CD4-positive, alpha-beta T cell treated with Interleukin-2 at 100 ng/mL for 4 hours (primary cell): Measurements from ENCODE around the gene GRB10.

Experiments used
- DNase-seq: peaks from one replicate; pipeline ENCODE4 v3.0.0-alpha.2; 2020; ENCODE audit warnings: low spot score

The GRB10 gene

DNA sequence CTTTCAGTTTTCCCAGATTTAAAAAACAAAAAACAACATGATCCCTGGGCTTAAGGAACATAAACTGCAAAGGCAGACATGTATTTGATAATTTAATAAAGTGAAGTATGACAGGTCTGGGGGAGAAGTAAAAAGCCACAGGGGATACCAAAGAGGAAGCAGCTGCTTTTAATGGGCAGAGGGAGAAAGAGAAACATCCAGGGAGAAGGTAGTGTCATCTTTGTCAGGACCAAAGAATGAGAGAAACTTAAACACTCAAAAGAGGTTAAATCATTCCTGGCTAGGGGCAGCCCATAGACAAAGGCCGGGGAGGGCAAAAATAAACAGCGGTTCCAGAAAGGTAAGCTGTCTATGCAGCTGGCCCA, 94.5 kb downstream of the GRB10 start:
- no peak for DNase-seq

DNA sequence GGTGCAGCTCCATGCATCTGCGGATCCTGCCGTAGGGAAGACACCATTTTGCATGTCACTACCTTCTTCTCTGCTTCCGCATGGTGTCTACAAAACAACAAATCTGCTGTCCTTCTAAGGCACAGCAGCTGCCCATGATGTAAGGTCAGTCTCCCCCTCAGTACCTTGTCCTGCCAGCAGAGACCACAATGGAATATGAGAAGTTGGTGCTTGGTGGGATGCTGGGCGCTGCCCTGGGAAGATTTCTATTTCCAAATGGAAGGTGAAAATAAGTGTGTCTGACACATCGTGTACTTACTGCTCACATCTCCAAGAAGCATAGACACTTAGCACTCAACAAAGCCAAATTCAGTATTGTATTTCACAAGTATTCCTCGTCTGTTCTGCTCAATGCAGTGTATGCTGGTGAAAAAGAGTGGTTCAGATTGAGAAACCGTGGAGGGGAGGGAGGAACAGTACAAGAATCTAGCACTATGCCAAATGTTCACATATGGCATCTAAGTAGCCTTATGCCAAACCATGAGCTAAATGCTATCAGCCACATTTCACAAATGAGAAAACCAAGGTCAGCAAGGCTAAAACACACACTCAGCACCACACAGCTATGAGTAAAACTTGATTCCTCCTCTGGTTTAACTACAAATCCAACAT, 95.0 kb downstream of the GRB10 start:
- DNase-seq: no peak

DNA sequence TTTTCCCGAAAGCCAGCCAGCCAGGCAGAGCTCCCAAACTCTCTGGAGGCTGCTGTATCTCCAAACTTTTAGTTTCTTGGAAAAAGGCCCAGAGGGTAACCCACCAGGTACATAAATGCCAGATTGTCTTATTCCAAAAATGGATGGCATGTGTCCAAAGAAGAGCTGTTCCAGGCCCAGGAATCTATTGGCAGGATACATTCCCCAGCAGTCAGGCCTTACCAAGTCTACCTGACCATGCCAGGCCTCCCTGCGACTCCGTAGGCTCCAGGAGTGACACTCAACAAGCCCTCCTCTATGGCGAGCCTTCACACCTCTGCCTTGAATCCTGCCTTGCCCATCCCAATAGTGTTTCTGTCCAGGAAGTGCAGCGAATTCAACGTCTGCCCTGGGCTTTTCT, 95.6 kb downstream of the GRB10 start:
- DNase-seq: no peak

DNA sequence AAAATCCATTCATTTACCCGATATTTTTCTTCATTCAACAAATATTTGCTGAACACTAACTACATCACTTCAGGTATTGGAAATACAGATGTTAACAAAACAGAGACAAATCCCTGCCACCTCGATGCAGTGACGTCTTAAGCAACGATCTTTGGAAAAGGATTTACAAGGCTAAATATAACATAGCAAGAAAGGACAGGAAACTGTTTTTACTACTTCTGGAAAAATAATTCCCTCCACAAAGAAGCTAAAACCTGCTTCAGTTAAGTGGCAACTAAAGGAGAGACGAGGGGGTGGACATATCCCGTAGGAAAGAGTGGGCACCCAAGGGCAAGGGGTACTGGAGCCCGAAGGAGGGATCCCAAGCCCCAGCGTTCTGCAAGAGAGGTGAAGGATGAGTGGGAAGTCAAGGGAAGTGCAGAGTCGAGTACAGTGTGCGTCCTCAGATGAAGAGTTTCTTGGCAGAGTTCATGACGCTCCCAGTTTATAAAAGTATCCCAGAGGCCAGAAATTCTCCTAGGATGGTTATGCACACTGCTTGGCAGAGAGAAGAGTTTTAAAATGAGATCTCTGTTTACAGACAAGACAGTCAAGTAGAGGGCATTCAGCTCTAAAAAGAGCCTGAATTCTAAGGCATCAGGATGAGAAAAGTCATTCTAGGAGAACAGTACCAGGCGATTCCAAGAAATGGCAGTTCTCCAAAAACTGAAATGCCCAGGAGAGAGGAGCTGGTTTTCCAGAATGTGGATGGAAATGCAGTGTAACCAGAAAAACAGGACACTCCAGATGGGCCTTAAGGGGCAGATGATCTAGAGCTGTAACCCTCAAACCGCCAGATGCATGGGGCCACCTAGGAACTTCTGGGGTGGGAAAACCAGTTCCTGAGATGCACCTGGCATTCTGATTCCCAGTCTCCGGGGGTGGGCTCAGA, 97.3 kb downstream of the GRB10 start:
- no peak for DNase-seq

DNA sequence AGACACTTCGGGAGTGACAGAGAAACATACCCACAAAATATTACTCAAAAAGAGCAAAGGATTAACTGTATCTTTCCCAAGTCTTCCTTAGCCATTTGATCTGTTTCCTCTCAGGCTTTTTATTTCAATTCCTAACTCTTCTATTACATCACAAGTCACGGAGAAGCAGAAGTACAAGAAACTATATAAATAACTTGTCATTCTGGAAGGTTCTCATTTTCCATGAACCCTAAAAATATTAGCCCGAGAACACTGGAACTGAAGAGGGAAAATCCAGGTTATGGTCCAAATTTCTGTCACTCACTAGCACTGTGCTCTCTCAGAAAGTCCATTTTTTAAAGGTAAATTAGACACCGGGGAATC, 98.0 kb downstream of the GRB10 start:
- no peak for DNase-seq

DNA sequence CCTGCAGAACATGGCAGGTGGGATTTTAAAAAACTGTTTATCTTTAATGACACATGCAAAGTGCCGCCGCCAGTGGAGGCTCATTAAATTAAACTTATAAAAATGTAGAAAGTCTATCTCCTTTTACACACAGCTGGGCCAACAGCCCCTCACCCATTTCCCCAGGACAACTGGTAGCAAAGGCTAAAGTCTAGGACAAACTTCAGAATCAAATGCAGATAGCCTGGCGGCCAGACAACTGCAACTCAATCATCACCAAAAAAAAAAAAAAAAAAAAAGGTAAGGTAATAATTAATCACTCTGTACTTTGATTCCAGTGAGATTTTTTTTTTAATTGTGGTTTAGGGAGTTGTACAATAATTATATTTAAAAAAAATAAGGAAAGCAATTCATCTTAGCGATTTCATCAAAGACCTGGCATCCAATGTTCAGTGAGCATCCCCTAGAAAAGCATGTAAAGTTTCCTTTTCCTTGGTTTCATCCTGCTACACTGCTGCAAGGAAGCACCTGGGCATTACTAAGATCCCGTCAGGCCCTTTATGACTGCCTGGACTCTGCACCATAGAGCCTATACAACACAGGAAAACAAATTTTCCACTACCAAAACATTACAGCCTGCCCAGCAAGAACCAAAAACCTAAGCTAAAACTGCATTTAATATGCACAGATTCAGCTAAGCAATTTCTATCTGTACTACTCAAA, 98.5 kb downstream of the GRB10 start:
- DNase-seq: no peak

DNA sequence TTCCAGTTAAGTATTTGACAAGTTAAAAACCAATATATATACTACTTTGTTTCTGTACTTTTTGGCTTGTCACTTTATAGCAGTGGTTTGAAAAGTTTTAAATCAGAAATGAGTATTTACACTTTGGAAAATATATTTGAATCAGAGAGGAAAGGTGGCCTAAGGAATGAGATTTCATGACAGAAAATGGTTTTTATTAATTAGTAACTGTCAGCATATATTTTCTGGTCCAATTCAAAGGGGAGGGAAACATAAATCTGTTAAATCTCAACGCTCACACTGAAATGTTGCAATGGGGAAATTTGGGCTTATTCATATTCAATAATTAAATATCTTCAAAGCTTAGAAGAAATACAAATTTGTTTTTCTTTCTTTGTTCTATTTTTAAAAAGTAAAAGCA, 100.1 kb downstream of the GRB10 start:
- DNase-seq: no peak

DNA sequence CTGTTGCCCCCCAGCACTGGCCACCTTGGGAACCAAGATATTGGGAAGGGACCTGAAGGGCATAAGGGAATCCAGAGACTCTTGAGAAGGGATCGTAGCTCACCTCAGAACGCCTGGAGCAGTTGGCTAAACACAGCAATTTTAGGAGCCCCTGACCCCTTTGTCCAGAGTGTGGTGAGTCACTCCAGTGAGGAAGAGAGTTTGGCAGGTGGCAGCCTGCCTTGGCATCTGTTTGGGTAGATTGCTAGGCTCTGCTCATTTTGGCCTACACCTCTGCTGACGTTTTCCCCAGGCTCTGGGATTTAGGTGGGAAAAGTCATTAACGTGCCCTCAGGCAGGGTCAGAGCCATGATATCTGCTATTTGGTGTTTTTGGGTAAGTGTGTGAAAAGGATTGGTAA, 100.6 kb downstream of the GRB10 start:
- no peak for DNase-seq

DNA sequence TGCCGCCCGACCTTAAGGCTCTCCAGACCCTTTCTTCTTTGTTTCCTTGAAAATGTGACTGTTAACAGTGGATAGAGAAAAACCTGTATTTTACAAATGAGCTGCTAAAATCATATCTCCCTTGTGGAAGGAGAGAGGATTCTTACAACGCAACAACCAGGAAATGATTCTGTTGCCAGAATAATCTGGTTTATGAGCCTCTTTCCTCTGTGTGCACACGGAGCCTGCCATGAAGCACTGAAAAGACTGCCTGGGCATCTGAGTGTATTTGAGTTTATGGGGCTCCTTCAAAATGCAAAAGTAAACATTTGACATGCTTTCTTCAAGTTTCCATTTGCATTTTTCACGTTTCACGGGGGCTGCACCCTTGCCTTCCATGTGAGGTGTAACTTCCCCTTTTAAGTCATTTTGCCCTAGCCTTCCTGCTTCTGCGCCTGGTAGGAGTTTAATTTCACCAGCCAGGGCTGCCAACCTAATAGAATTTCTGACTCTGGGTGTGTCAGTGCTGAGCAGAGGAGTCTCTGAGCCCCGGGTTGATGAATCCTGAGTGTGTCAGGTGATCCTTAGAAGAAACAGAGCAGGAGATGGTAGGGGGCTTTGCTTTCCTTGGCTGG, 101.2 kb downstream of the GRB10 start:
- no peak for DNase-seq

DNA sequence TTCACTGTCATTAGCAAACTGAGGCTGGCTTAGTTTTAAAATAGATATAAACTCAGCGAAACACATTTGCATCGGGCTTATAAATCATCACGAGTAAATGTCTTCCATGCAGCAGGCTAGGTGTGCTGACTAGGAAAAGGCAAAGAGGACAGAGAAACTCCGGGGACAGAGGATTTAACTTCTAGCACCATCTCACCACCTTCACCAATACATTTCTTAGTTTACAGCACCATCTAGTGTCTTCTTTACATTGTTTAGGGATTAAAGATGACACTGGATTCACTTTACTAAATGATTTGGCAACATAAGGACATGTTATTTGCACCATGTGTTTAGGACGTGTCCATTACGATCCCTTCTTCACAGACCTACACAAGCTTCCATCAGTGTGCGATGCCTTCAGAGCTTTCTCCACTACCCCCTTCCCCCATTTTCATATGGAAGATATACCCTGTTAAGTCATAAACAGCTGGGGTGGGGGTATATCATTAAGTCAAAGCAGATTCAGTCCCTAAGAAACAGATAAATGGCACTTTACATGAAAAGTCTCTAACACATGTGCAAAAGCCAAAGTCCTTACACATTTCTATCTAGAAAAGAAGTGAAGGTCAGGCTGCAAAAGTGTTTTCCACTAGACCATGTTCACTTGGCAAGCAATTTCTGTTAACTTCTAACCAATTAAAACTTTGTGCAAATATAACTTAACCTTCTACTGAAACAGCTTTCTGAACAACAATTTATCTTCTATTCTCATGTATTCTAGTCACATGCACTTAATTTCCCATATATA, 103.3 kb downstream of the GRB10 start:
- peak; percentile 62 for DNase-seq

DNA sequence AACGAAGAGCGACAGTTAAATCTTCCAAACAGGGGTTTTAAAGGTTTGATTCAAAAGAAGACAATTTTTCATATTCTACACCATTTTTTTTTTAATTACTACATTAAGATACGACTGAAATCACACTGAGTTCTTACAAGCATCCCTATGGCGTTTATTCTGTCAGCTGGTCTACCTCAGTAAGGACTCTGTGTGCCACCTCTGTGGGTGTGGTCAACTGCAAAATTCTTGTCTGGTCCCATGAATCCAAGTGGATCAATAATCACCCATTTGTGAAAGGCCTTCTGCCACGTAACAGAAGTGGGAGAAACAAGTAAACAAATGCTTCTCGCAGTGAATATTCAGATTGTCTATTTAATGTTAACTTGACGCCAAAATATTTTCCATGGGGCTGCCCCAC, 104.1 kb downstream of the GRB10 start:
- DNase-seq: no peak

DNA sequence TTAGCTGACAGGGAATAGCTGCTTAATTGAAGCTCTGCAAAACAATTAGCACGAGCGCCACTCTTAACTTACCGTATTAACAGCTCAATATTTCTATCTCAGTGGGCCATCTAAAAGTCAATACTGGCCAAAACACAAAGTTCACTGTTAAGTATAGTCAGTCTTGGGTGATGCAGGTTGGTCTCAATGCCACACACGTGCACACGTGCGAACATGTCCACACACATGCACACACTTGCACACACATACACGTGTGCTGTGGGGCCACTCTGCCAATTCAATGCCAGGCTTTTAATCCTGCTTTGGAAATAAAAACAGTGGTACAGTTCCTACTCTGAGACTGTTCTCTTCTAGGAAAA, 105.1 kb downstream of the GRB10 start:
- no peak for DNase-seq

DNA sequence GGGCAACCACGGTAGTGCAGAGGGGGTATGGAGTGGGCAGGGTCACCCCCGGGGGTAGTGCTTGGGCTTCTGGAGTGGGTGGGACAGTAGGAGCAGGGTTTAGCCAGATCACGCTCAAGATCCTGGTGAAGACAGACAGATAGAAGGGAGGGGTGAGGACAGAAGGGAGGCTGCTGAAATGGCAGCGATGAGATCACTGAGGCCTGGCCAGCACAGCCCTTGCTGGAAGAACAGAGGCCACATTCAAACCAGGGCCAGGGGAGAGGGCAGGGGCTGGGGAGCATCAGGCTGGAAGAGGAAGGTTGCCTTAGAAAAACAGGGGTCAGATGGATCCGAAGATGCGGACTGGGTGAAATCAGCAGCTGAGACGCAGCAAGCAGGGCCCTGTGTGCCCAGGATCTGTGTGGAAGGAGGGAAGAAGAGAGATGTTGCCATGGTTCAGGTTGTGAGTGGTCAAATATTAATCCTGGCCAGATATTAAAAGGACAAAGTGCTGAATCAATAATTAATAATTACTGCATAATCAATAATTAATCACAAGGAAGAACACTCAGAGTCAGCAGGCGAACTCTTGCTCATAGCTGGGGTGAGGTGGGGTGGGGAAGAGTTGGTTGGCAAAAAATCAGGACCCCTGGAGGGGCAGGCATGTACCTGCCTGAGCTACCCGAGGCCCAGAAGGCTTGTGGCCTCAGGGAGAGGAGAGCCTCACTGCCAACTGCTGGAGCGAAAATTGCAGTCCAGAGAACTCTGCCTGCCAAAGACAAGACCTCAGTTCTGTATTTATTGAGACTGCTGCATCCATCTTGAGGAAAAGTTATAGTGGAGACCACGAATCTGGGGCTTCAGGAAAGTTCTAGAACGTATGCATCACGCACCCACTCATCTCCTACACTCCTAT, 105.7 kb downstream of the GRB10 start:
- no peak for DNase-seq

DNA sequence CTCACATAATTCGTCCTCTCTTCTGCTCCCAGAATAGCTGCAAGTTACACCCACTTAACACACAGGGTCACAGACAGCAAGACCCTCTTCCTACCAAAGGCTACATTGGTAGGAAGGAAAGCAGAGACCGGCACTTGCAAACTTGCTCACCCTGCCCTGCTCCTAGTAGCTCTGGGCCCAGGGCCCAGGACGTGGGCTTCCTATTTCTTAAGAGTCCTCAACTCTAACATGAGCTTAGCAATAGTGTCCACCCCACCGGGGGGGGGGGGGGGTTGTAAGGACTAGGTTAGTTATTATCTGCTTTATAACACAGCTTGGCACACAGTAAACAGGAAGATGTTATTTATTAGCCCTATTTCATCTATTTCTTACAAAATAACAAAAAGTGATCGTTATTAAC, 106.6 kb downstream of the GRB10 start:
- DNase-seq: no peak

DNA sequence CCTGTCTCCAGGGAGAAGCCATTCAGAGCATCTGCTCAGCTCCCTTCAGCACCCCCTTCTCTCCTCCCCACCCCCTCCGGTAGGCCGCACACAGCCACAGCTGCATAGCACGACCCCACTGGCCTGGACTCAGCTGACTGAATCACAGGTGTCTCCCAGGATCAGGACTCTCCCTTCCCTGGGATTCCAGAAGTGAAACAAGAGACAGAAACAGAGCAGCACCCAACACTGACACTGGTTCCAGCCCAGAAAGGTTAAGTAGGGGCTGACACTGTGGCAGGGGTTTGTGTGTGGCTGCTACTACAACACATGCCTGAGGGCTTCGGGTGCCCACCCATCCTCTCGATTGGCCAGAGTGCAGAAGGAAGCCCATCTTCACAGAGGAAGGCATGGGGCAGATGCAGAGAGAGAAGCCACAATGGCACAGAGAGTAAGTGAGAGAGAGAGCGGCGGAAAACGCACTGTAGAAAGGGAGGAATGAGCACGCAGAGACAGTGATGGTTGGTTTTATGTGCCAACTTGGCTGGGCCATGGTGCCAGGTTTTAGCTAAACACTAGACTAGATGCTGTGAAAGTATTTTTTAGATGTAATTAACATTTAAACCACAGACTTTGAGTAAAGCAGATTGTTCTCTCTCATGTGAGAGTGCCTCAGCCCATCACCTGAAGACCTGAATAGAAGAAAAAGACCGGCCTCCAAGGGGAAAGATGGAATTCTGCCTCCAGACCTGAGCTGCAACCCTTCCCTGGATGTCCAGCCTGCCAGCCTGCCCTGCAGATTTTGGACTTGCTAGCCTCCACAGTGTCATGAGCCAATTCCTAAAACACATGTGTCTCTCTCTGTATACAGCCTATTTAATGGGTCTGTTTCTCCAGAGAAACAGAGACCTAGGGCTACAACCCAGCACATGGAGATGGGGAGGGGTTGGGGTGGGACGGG, 107.5 kb downstream of the GRB10 start:
- DNase-seq: no peak

DNA sequence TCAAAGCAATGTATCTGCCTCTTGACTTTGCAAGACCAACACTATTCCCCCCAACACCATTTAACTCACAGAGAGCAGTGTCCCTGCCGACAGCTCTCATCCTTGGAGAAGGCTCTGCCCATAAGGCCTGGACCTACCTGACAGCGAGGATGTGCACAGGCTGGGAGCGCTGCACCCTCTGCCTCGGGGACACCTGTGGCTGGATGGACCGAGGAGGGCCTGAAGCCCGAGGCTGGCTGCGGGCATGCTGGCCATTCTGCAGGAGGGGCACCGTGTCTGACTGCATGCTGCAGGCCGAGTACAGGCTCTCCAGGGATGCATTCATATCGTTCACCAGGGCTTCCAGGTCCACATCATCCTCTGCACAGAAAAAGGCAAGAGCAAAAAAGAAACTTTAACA, 108.4 kb downstream of the GRB10 start:
- no peak for DNase-seq

DNA sequence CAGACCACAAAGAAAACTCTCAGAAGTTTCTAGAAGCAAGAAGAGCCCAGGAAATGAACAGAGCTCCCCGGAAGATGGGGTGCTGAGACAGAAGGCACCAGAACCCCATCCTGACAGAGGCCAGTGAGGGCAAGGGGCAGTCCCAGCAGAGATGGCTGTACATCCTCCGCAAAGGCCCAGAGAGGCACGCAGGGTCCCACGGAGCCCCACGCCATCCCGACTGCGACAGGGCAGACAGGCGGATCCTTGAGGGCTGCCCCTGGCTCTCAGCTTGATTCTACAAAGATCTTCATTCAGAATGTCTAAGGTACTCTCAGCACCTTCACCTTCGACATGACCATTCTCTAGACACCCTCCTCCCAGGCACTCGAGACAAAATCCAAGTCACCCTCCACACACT, 109.6 kb downstream of the GRB10 start:
- no peak for DNase-seq

DNA sequence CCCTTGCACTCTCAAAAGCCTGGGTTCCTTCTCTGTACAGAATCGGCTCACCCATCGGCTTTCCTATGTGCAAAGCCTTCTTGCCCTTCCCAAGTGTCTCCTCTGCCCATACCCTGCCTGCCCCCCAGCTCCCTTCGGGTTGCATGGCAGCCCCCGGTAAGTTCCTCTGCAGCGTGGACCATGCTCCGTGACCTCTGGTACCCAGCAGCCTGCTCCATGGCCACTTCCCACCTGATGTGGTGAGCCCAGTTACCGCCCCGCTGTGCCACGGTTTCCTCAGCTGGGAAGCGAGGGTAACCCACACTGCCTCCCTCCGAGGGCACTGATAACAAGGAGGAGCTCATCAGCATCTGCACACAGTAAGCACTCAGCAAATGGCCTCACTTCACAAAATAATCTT, 110.7 kb downstream of the GRB10 start:
- DNase-seq: no peak

DNA sequence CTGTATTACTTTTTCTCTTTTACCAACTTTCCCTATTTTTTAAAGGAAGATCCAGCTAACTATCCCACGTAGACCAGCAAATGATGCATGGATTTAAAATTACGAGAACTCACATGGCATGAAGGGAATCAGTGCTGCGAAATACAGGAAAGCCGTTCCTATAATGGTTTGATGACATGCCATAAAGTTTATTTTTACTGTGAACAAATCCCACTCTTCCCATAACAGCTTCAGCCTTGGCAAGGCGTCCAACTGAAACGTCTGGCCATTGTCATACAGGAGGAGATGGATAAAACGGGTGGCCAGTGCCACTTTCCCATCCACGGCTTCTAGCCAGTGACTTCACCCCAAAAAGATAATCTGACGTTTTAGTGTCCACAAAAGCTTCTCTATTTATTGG, 111.3 kb downstream of the GRB10 start:
- no peak for DNase-seq

DNA sequence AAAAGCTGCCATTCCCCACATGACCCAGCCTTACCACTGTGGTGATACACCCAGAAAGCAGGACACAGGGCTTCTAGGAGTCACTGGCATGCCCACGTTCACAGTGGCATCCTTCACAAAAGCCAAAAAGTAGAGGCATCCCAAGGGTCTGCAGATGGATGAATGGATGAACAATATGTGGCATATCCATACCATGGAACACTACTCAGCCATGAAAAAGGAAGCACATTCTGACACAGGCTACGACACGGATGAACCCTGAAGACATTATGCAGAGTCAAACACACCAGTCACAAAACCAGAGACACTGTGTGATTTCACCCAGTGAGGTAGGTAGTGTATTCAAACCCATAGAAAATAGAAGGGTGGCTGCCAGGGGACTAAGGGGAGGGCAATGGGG, 112.8 kb downstream of the GRB10 start:
- DNase-seq: no peak
